NCI-H2196 treated with DMSO at 0.1 percent for 48 hours (cell line): ENCODE data around the gene COG1.

Source experiments
- DNase-seq: peaks from one replicate; lab custom pipeline; 2025; ENCODE audit not compliant: unreplicated experiment; lab: John Stamatoyannopoulos, UW

The COG1 gene

GRCh38 chr17:73197161-73197560 lies 4.3 kb downstream of the COG1 start:
- no peak for DNase-seq

GRCh38 chr17:73198201-73198929 lies 5.5 kb downstream of the COG1 start:
- DNase-seq: no peak

- no peak for DNase-seq
Measured at GRCh38 chr17:73198930-73199260, 6.0 kb downstream of the COG1 start.

- DNase-seq: no peak
Measured at GRCh38 chr17:73199751-73200317, 7.0 kb downstream of the COG1 start.

- DNase-seq: no peak
Measured at GRCh38 chr17:73200476-73200875, 7.6 kb downstream of the COG1 start.

GRCh38 chr17:73201215-73202069 lies 8.6 kb downstream of the COG1 start:
- DNase-seq: no peak

- peak; percentile 39 for DNase-seq
Measured at GRCh38 chr17:73203135-73203787, 10.4 kb downstream of the COG1 start.

GRCh38 chr17:73203788-73204479 lies 11.1 kb downstream of the COG1 start:
- no peak for DNase-seq

- DNase-seq: peak; percentile 89
Measured at GRCh38 chr17:73205459-73205961, 12.7 kb downstream of the COG1 start.

- DNase-seq: no peak
Measured at GRCh38 chr17:73208139-73208827, 15.4 kb downstream of the COG1 start.

- no peak for DNase-seq
Measured at GRCh38 chr17:73209436-73209835, 16.6 kb downstream of the COG1 start.

GRCh38 chr17:73210002-73210678 lies 17.3 kb downstream of the COG1 start:
- DNase-seq: no peak

GRCh38 chr17:73211745-73212144 lies 18.9 kb downstream of the COG1 start:
- no peak for DNase-seq

GRCh38 chr17:73214008-73214407 lies 21.2 kb downstream of the COG1 start:
- no peak for DNase-seq

GRCh38 chr17:73214851-73215250 lies 22.0 kb downstream of the COG1 start:
- DNase-seq: no peak

GRCh38 chr17:73215447-73215846 lies 22.6 kb downstream of the COG1 start:
- DNase-seq: no peak

GRCh38 chr17:73223626-73224230 lies 30.9 kb downstream of the COG1 start:
- no peak for DNase-seq

- no peak for DNase-seq
Measured at GRCh38 chr17:73224237-73224636, 31.4 kb downstream of the COG1 start.

GRCh38 chr17:73224663-73225305 lies 31.9 kb downstream of the COG1 start:
- DNase-seq: no peak
